Suprapubic skin (tissue), 4 donors: ENCODE data around the gene GLG1. TPM values are rescaled to one million over a fixed set of nuclear protein-coding genes. Genes with fewer than 3 reads are reported as not detected.
"Not testable (repeated sequence)": the region's sequence is repeated elsewhere in the genome, so short reads cannot be mapped to it uniquely, and the experiment has no call there.

Experiments
- DNase-seq, 2 donors: peaks; one replicate each; pipeline ENCODE4 v3.0.0-alpha.2; 2019; ENCODE audit warnings: low spot score in 2 of 2
- H3K27ac ChIP-seq: fragments of 200-600 bp; sonication (generic); one replicate; pipeline ENCODE4 v1.5.1; 2019
- H3K27me3 ChIP-seq: fragments of 200-600 bp; sonication (generic); one replicate; pipeline ENCODE4 v1.5.1; 2019
- H3K36me3 ChIP-seq: fragments of 200-600 bp; sonication (generic); one replicate; pipeline ENCODE4 v1.5.1; 2019
- H3K4me1 ChIP-seq: fragments of 200-600 bp; sonication (generic); one replicate; pipeline ENCODE4 v1.5.1; 2019
- H3K4me3 ChIP-seq: fragments of 200-600 bp; sonication (generic); one replicate; pipeline ENCODE4 v1.5.1; 2019; ENCODE audit warnings: mild to moderate bottlenecking
- H3K9me3 ChIP-seq: fragments of 200-600 bp; sonication (generic); one replicate; pipeline ENCODE4 v1.5.1; 2019
- CTCF ChIP-seq, 2 donors: fragments of 200-600 bp in 1 of 2; fragments of 450-650 bp in 1 of 2; sonication (generic) in 1 of 2; IDR thresholded peaks; one replicate each; pipeline ENCODE4 v1.5.1; 2016 to 2019; ENCODE audit warnings: antibody characterized with exemption in 2 of 2, mild to moderate bottlenecking in 1 of 2, moderate library complexity in 1 of 2
- EP300 ChIP-seq: sonication (generic); formaldehyde crosslinking; IDR thresholded peaks from one replicate; pipeline ENCODE4 v1.6.1; 2017; ENCODE audit warnings: antibody characterized with exemption
- POLR2A ChIP-seq, 2 donors: fragments of 450-650 bp; IDR thresholded peaks; one replicate each; pipeline ENCODE4 v1.6.1; 2017; ENCODE audit warnings: antibody characterized with exemption in 2 of 2, mild to moderate bottlenecking in 2 of 2, moderate library complexity in 2 of 2
- POLR2AphosphoS5 ChIP-seq, 3 donors: sonication (generic); formaldehyde crosslinking; IDR thresholded peaks; one replicate each; pipeline ENCODE4 v1.6.1; 2017; ENCODE audit warnings: antibody characterized with exemption in 3 of 3
- WGBS: methylation state at CpG from one replicate; pipeline ENCODE4 v1.1.5; 2018; 5-methylcytosine and 5-hydroxymethylcytosine counted together
- total RNA-seq, 4 donors: library from RNA; depleted of rRNA; stranded (reverse); fragments of >200 nt; gene quantifications; one replicate each; pipeline ENCODE4 v1.1.0, GENCODE V29; 2016

The GLG1 gene
- total RNA-seq = 100 to 1,000 TPM in 1 of 4 donors, 10 to 100 TPM in 3; 62.5 to 160 (median 89.6) TPM

- H3K4me1 ChIP-seq = peaks cover 33% of the 10 kb centered on the region
- peak within 1 kb of the TSS; percentile 96 for H3K27ac ChIP-seq
- 2% methylated on average over 26 of the region's 77 CpGs for WGBS
- H3K9me3 ChIP-seq = no peaks in the 10 kb centered on the region
- DNase-seq = peak; percentile 93
- H3K36me3 ChIP-seq = no peaks in the 10 kb centered on the region
- TF ChIP-seq EP300 = no peak
- TF ChIP-seq POLR2AphosphoS5 (IDR thresholded peaks at IDR 0.05) = peak; percentile 82 to 94 (median 93)
- no peak for TF ChIP-seq CTCF (IDR thresholded peaks at IDR 0.05)
- TF ChIP-seq POLR2A (IDR thresholded peaks at IDR 0.05) = peak; percentile 56 to 85
- H3K4me3 ChIP-seq = peak within 1 kb of the TSS; percentile 97
- H3K27me3 ChIP-seq = no peaks in the 10 kb centered on the region
These were observed at the start of gene GLG1 for GRCh38 chr16:74606521-74607309. TSS of gene GLG1 (minus strand) at chr16:74607114. CDS start at chr16:74607094, 20 bp downstream.

GRCh38 chr16:74654536-74655050 is 47.7 kb upstream of the GLG1 start:
- DNase-seq = no peak
- Histone ChIP-seq H3K27ac (no peak overlapping the region), H3K27me3 (no peaks in the 10 kb centered on the region), H3K4me1 (peaks cover 41% of the 10 kb centered on the region), H3K4me3 (no peak overlapping the region), H3K9me3 (no peaks in the 10 kb centered on the region), H3K36me3 (peaks cover 24% of the 10 kb centered on the region)
- 81% methylated on average over 3 of the region's 3 CpGs for WGBS
- TF ChIP-seq CTCF (IDR thresholded peaks at IDR 0.05) (no peak), EP300 (no peak), POLR2A (IDR thresholded peaks at IDR 0.05) (no peak), POLR2AphosphoS5 (IDR thresholded peaks at IDR 0.05) (no peak)

GRCh38 chr16:74652883-74653282 is 46.0 kb upstream of the GLG1 start:
- not testable (repeated sequence) for H3K4me3 ChIP-seq, H3K9me3 ChIP-seq, DNase-seq, H3K27ac ChIP-seq, H3K27me3 ChIP-seq
- H3K36me3 ChIP-seq = peaks cover 28% of the 10 kb centered on the region
- 82% methylated on average over 2 of the region's 2 CpGs for WGBS
- H3K4me1 ChIP-seq = peaks cover 24% of the 10 kb centered on the region

GRCh38 chr16:74652249-74652648 is 45.3 kb upstream of the GLG1 start:
- Histone ChIP-seq H3K36me3 (peaks cover 34% of the 10 kb centered on the region), H3K9me3 (no peaks in the 10 kb centered on the region), H3K27ac (no peak overlapping the region), H3K4me1 (peaks cover 22% of the 10 kb centered on the region), H3K27me3 (no peaks in the 10 kb centered on the region), H3K4me3 (no peak overlapping the region)
- DNase-seq = no peak
- no peak for TF ChIP-seq CTCF (IDR thresholded peaks at IDR 0.05)
- no peak for TF ChIP-seq POLR2A (IDR thresholded peaks at IDR 0.05)
- no peak for TF ChIP-seq POLR2AphosphoS5 (IDR thresholded peaks at IDR 0.05)
- no peak for TF ChIP-seq EP300
- WGBS = 56% methylated on average over 1 of the region's 1 CpG

GRCh38 chr16:74651841-74652240 is 44.9 kb upstream of the GLG1 start:
- Histone ChIP-seq H3K9me3 (no peaks in the 10 kb centered on the region), H3K4me1 (peaks cover 22% of the 10 kb centered on the region), H3K4me3 (no peak overlapping the region), H3K27me3 (no peaks in the 10 kb centered on the region), H3K27ac (no peak overlapping the region), H3K36me3 (peaks cover 38% of the 10 kb centered on the region)
- 82% methylated on average over 2 of the region's 2 CpGs for WGBS
- DNase-seq = no peak
- no peak for TF ChIP-seq POLR2AphosphoS5 (IDR thresholded peaks at IDR 0.05)
- TF ChIP-seq POLR2A (IDR thresholded peaks at IDR 0.05) = no peak
- no peak for TF ChIP-seq CTCF (IDR thresholded peaks at IDR 0.05)
- no peak for TF ChIP-seq EP300
